Osteoblast (primary cell): Measurements from ENCODE around the gene TRIP6. TPM values are rescaled to one million over a fixed set of nuclear protein-coding genes. Genes with fewer than 3 reads are reported as not detected.

ENCODE experiments used
- DNase-seq: peaks from one replicate; pipeline ENCODE4 v3.0.0; 2011; ENCODE audit warnings: low spot score, mixed read lengths; ENCODE audit not compliant: insufficient read length; ENCODE audit errors: missing footprints
- H2AFZ ChIP-seq: 2 replicates; pipeline ENCODE4 v1.6.0; 2011; ENCODE audit warnings: mild to moderate bottlenecking, low read length
- H3K27ac ChIP-seq: 2 replicates; pipeline ENCODE4 v1.5.1; 2011; ENCODE audit warnings: mild to moderate bottlenecking, low read depth, low read length, moderate library complexity
- H3K27me3 ChIP-seq: 2 replicates; pipeline ENCODE4 v1.6.0; 2012; ENCODE audit warnings: mild to moderate bottlenecking, control low read depth, inconsistent platforms, low read length, moderate library complexity; ENCODE audit not compliant: insufficient read depth
- H3K36me3 ChIP-seq: 2 replicates; pipeline ENCODE4 v1.5.1; 2011; ENCODE audit warnings: mild to moderate bottlenecking, low read length, control low read depth, moderate library complexity; ENCODE audit not compliant: insufficient read depth
- H3K4me1 ChIP-seq: 2 replicates; pipeline ENCODE4 v1.5.1; 2011; ENCODE audit warnings: mild to moderate bottlenecking, low read length, control low read depth, moderate library complexity; ENCODE audit not compliant: insufficient read depth
- H3K4me2 ChIP-seq: 2 replicates; pipeline ENCODE4 v1.6.0; 2011; ENCODE audit warnings: mild to moderate bottlenecking, low read length; ENCODE audit not compliant: insufficient read depth
- H3K4me3 ChIP-seq: fragments of 200-600 bp; sonication (generic); 3 replicates; pipeline ENCODE4 v1.5.1; 2012; ENCODE audit warnings: mild to moderate bottlenecking, low read length, inconsistent platforms; ENCODE audit not compliant: insufficient read depth
- H3K79me2 ChIP-seq: 2 replicates; pipeline ENCODE4 v1.6.0; 2012; ENCODE audit warnings: mild to moderate bottlenecking, low read length, control low read depth, inconsistent platforms; ENCODE audit not compliant: insufficient read depth
- H3K9me3 ChIP-seq: 2 replicates; pipeline ENCODE4 v1.5.1; 2011; ENCODE audit warnings: low read depth, low read length, control low read depth
- H4K20me1 ChIP-seq: 2 replicates; pipeline ENCODE4 v1.6.0; 2012; ENCODE audit warnings: mild to moderate bottlenecking, low read length, control low read depth; ENCODE audit not compliant: insufficient read depth
- CTCF ChIP-seq: IDR thresholded peaks from 2 replicates; pipeline ENCODE4 v1.5.1; 2011; ENCODE audit warnings: mild to moderate bottlenecking, low read depth, low read length, moderate library complexity; ENCODE audit errors: extremely low read depth
- total RNA-seq: library from RNA; depleted of rRNA; stranded (reverse); fragments of >200 nt; gene quantifications from 2 replicates; pipeline ENCODE4 v1.2.3, GENCODE V29; 2012

Gene TRIP6
- total RNA-seq, 1 donor: 115 TPM

- TF ChIP-seq CTCF: no peak
- H3K27ac ChIP-seq: no peak overlapping the region
- H3K9me3 ChIP-seq: no peaks in the 10 kb centered on the region
- no peak overlapping the region for H3K4me2 ChIP-seq
- H4K20me1 ChIP-seq: no peaks in the 10 kb centered on the region
- H3K4me3 ChIP-seq: no peak overlapping the region
- H3K27me3 ChIP-seq: no peaks in the 10 kb centered on the region
- peaks cover 3% of the 10 kb centered on the region for H3K79me2 ChIP-seq
- no peak for DNase-seq
- peaks cover 5% of the 10 kb centered on the region for H3K4me1 ChIP-seq
- H3K36me3 ChIP-seq: peaks cover 13% of the 10 kb centered on the region
- H2AFZ ChIP-seq: no peak overlapping the region
Observed at GRCh38 chr7:100859856-100860255, 7.3 kb upstream of the TRIP6 start.

GRCh38 chr7:100860702-100861615 lies 6.2 kb upstream of the TRIP6 start:
- Histone ChIP-seq H4K20me1 (no peaks in the 10 kb centered on the region), H2AFZ (no peak overlapping the region), H3K4me2 (no peak overlapping the region), H3K27me3 (no peaks in the 10 kb centered on the region), H3K4me1 (peaks cover 13% of the 10 kb centered on the region), H3K36me3 (peaks cover 9% of the 10 kb centered on the region), H3K79me2 (no peaks in the 10 kb centered on the region), H3K4me3 (no peak overlapping the region), H3K27ac (no peak overlapping the region), H3K9me3 (no peaks in the 10 kb centered on the region)
- no peak for TF ChIP-seq CTCF
- DNase-seq: peak; percentile 81

- H3K9me3 ChIP-seq: no peaks in the 10 kb centered on the region
- H3K36me3 ChIP-seq: peaks cover 9% of the 10 kb centered on the region
- H2AFZ ChIP-seq: no peak overlapping the region
- H3K4me2 ChIP-seq: no peak overlapping the region
- no peaks in the 10 kb centered on the region for H4K20me1 ChIP-seq
- H3K4me1 ChIP-seq: peaks cover 16% of the 10 kb centered on the region
- DNase-seq: peak; percentile 35
- no peak overlapping the region for H3K4me3 ChIP-seq
- no peak overlapping the region for H3K27ac ChIP-seq
- no peaks in the 10 kb centered on the region for H3K79me2 ChIP-seq
- no peak for TF ChIP-seq CTCF
- no peaks in the 10 kb centered on the region for H3K27me3 ChIP-seq
Observed at GRCh38 chr7:100861616-100861985, 5.6 kb upstream of the TRIP6 start.

- H3K4me3 ChIP-seq: no peak overlapping the region
- DNase-seq: peak; percentile 85
- H3K4me2 ChIP-seq: no peak overlapping the region
Observed at GRCh38 chr7:100863406-100863950, 3.7 kb upstream of the TRIP6 start.

More at GRCh38 chr7:100863406-100863950, 3.7 kb upstream of the TRIP6 start:
- peaks cover 14% of the 10 kb centered on the region for H3K79me2 ChIP-seq
- no peak for TF ChIP-seq CTCF
- H3K27me3 ChIP-seq: no peaks in the 10 kb centered on the region
- no peaks in the 10 kb centered on the region for H4K20me1 ChIP-seq
- no peak overlapping the region for H2AFZ ChIP-seq
- H3K4me1 ChIP-seq: peaks cover 21% of the 10 kb centered on the region
- H3K36me3 ChIP-seq: peaks cover 9% of the 10 kb centered on the region
- no peaks in the 10 kb centered on the region for H3K9me3 ChIP-seq
- no peak overlapping the region for H3K27ac ChIP-seq
